Erythroblast (primary cell): ENCODE measurements around the gene STYXL1.

Source experiments
- GATA1 ChIP-seq: IDR thresholded peaks from 2 replicates; pipeline ENCODE4 v1.6.1; 2011; ENCODE audit warnings: low read depth, mild to moderate bottlenecking, control low read depth, low read length, moderate library complexity
- POLR2A ChIP-seq: IDR thresholded peaks from 2 replicates; pipeline ENCODE4 v1.6.1; 2011; ENCODE audit warnings: mild to moderate bottlenecking, low read length

DNA sequence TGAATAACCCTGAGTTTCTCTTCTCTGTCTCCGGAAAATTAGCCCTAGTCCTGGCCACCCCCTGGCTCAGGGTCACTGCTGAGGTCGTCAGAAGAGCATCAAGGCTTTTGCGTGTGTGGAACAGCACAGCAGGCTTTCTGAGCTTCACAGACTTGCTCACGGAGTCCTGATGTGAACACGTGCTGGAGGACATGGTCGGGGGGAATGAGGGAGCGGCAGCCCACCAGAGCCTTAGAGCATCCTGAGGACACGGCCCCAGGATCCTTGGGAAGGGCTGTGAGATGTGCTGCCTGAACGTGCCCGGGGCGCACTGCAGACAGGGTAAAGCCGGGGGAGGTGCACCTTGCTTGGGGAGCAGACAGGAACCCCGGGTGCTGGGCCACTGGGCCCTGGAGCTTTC, 82.2 kb downstream of the STYXL1 start:
- TF ChIP-seq POLR2A (no peak), GATA1 (no peak)
